B cell (primary cell): ENCODE data around the gene PLCE1. TPM values are rescaled to one million over a fixed set of nuclear protein-coding genes. Genes with fewer than 3 reads are reported as not detected.

Experiments used
- ATAC-seq: fragments of 200-7000 bp; cut with Tn5 transposase; one replicate; pipeline ENCODE4 v1.10.0; 2021; ENCODE audit warnings: low read depth, mild to moderate bottlenecking, moderate number of reproducible peaks, moderate library complexity
- CTCF ChIA-PET: fragments of 350-600 bp; sonication (Branson Sonifier 250); formaldehyde crosslinking; loops from one replicate; lab custom pipeline; 2021; ENCODE audit warnings: antibody characterized with exemption, inconsistent platforms; lab: Charles Lee
- POLR2A ChIA-PET: fragments of 350-600 bp; sonication (Branson Sonifier 250); formaldehyde crosslinking; loops from one replicate; lab custom pipeline; 2021; ENCODE audit warnings: antibody characterized with exemption; lab: Charles Lee
- DNase-seq: peaks from one replicate; pipeline ENCODE4 v3.0.0; 2013
- H2AFZ ChIP-seq: 2 replicates; pipeline ENCODE4 v1.6.1; 2012; ENCODE audit warnings: mild to moderate bottlenecking, low read depth, low read length; ENCODE audit not compliant: insufficient read depth, poor library complexity, severe bottlenecking
- H3K27ac ChIP-seq, 2 donors: 1 replicate in 1 of 2; 2 replicates in 1 of 2; pipeline ENCODE4 v1.5.1; 2012 to 2013; ENCODE audit warnings: low read length in 2 of 2, mild to moderate bottlenecking in 2 of 2, moderate library complexity in 1 of 2
- H3K27me3 ChIP-seq, 4 experiments: fragments of 200-600 bp in 1 of 4; sonication (generic) in 1 of 4; replicated peaks in 1 of 4; 1 replicate in 2 of 4; 2 replicates in 2 of 4; pipeline versions ENCODE4 v1.6.1 to v1.7.0; 2013 to 2016; ENCODE audit warnings: low read length in 3 of 4, mild to moderate bottlenecking in 2 of 4, mixed read lengths in 1 of 4, moderate library complexity in 1 of 4; ENCODE audit not compliant: insufficient read depth in 4 of 4, control insufficient read depth in 3 of 4; ENCODE audit errors: control extremely low read depth in 1 of 4
- H3K36me3 ChIP-seq, 2 experiments: replicated peaks in 1 of 2; 1 replicate in 1 of 2; 2 replicates in 1 of 2; pipeline versions ENCODE4 v1.6.1 to v1.7.1; 2013; ENCODE audit warnings: low read length in 1 of 2; ENCODE audit not compliant: insufficient read depth in 2 of 2, control insufficient read depth in 1 of 2; ENCODE audit errors: control extremely low read depth in 1 of 2, extremely low read depth in 1 of 2
- H3K4me1 ChIP-seq, 2 donors: fragments of 200-600 bp in 1 of 2; sonication (generic) in 1 of 2; 1 replicate in 1 of 2; 2 replicates in 1 of 2; pipeline versions ENCODE4 v1.5.1 to v1.6.1; 2013 to 2017; ENCODE audit warnings: low read length in 2 of 2; ENCODE audit not compliant: control insufficient read depth in 2 of 2, insufficient read depth in 2 of 2
- H3K4me2 ChIP-seq: replicated peaks from 2 replicates; pipeline ENCODE3; 2012; ENCODE audit warnings: mild to moderate bottlenecking, low read depth, low read length; ENCODE audit not compliant: poor library complexity, severe bottlenecking
- H3K4me3 ChIP-seq, 5 experiments: fragments of 200-600 bp in 1 of 5; sonication (generic) in 1 of 5; 1 replicate in 3 of 5; 2 replicates in 2 of 5; pipeline versions ENCODE4 v1.5.1 to v1.7.0; 2011 to 2016; ENCODE audit warnings: low read length in 4 of 5, mild to moderate bottlenecking in 4 of 5, low read depth in 2 of 5, control low read depth in 1 of 5, moderate library complexity in 1 of 5; ENCODE audit not compliant: insufficient read depth in 1 of 5; ENCODE audit errors: control extremely low read depth in 1 of 5, extremely low read depth in 1 of 5
- H3K79me2 ChIP-seq: fragments of 200-600 bp; sonication (generic); one replicate; pipeline ENCODE4 v1.6.0; 2016; ENCODE audit warnings: low read length; ENCODE audit not compliant: control insufficient read depth, insufficient read depth
- H3K9ac ChIP-seq: fragments of 200-600 bp; sonication (generic); 2 replicates; pipeline ENCODE4 v1.6.1; 2017; ENCODE audit warnings: mild to moderate bottlenecking, low read length, moderate library complexity
- H3K9me3 ChIP-seq, 3 donors: one replicate each; pipeline versions ENCODE4 v1.6.1 to v1.7.1; 2013; ENCODE audit warnings: low read length in 2 of 3; ENCODE audit not compliant: control insufficient read depth in 2 of 3, insufficient read depth in 1 of 3; ENCODE audit errors: control extremely low read depth in 1 of 3
- H4K20me1 ChIP-seq: 2 replicates; pipeline ENCODE4 v1.6.0; 2012; ENCODE audit warnings: mild to moderate bottlenecking, low read length; ENCODE audit not compliant: insufficient read depth, control insufficient read depth, poor library complexity, severe bottlenecking
- H3K27ac Mint-ChIP-seq: one replicate; pipeline ENCODE4 v1.8.0; 2021; ENCODE audit warnings: mixed read lengths
- H3K27me3 Mint-ChIP-seq: one replicate; pipeline ENCODE4 v1.8.0; 2021; ENCODE audit warnings: mixed read lengths
- H3K4me1 Mint-ChIP-seq: one replicate; pipeline ENCODE4 v1.8.0; 2021; ENCODE audit warnings: mixed read lengths
- H3K4me3 Mint-ChIP-seq: one replicate; pipeline ENCODE4 v1.8.0; 2021; ENCODE audit warnings: mixed read lengths
- H3K9me3 Mint-ChIP-seq: one replicate; pipeline ENCODE4 v1.8.0; 2022; ENCODE audit warnings: mixed read lengths; ENCODE audit not compliant: insufficient read depth
- EZH2 ChIP-seq: IDR thresholded peaks from 2 replicates; pipeline ENCODE4 v1.6.1; 2012; ENCODE audit warnings: borderline replicate concordance, low read depth, mild to moderate bottlenecking, moderate library complexity, low read length; ENCODE audit not compliant: insufficient read depth, poor library complexity, severe bottlenecking
- WGBS: methylation state at CpG from one replicate; pipeline ENCODE4 v1.1.5; 2013; ENCODE audit warnings: missing lambda C conversion rate; ENCODE audit not compliant: insufficient coverage; 5-methylcytosine and 5-hydroxymethylcytosine counted together
- intact Hi-C: fragments of 100-400 bp; cut with micrococcal nuclease; formaldehyde crosslinking; loops from one replicate; pipeline ENCODE4 v1.10.0; 2022
- polyA plus RNA-seq: library from polyadenylated mRNA; depleted of rRNA; stranded (reverse); fragments of >200 nt; gene quantifications from 2 replicates; pipeline ENCODE4 v1.2.3, GENCODE V29; 2012
- total RNA-seq, 2 donors: library from RNA; stranded (reverse); fragments of 120-200 nt in 1 of 2; gene quantifications; 1 replicate in 1 of 2; 2 replicates in 1 of 2; pipeline versions ENCODE4 v1.2.3 to v1.2.4, GENCODE V29; 2013 to 2022
- TF ChIP-seq, protein P1 (sequence below): fragments of 200-600 bp; IDR thresholded peaks from one replicate; pipeline ENCODE4 v1.8.0; 2022; ENCODE audit warnings: antibody characterized with exemption, mild to moderate bottlenecking

The PLCE1 gene
- total and polyA plus RNA-seq, 2 donors (not counting 1 experiment from before 2014, with no cell fraction given): not detected

DNA sequence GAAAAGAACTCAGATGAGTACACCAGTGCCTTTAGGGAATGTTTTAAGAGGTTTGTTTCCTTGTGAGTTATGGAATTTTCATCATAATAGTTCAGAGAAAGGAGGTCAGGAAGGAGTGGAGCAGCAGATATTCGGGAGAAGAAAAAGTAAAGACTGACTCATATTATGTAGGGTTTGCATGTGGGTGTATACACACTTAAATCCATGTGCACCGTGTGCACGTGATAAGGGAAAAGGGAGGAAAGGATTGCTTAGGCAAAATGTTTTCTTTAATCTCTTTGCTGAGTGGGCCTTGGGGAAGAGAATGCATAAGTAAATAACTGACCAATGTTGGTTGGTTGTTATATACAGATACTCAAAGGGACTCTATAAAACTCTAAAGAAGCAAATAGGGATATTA, 30.2 kb downstream of the PLCE1 start:
- no peak for ATAC-seq
- H3K9ac ChIP-seq: no peak overlapping the region
- no peak for DNase-seq
- no peak overlapping the region for H3K4me3 Mint-ChIP-seq
- CTCF ChIA-PET: no interaction called here
- peaks cover 5% of the 10 kb centered on the region for H3K9me3 Mint-ChIP-seq
- H3K27me3 ChIP-seq: peaks cover 0 to 9% (median 0%) of the 10 kb centered on the region in 4 experiments
- H3K36me3 ChIP-seq: no peaks in the 10 kb centered on the region
- peaks cover 20% of the 10 kb centered on the region for H3K27me3 Mint-ChIP-seq
- POLR2A ChIA-PET: no interaction called here
- no peaks in the 10 kb centered on the region for H3K4me1 Mint-ChIP-seq
- TF ChIP-seq, protein P1, sequence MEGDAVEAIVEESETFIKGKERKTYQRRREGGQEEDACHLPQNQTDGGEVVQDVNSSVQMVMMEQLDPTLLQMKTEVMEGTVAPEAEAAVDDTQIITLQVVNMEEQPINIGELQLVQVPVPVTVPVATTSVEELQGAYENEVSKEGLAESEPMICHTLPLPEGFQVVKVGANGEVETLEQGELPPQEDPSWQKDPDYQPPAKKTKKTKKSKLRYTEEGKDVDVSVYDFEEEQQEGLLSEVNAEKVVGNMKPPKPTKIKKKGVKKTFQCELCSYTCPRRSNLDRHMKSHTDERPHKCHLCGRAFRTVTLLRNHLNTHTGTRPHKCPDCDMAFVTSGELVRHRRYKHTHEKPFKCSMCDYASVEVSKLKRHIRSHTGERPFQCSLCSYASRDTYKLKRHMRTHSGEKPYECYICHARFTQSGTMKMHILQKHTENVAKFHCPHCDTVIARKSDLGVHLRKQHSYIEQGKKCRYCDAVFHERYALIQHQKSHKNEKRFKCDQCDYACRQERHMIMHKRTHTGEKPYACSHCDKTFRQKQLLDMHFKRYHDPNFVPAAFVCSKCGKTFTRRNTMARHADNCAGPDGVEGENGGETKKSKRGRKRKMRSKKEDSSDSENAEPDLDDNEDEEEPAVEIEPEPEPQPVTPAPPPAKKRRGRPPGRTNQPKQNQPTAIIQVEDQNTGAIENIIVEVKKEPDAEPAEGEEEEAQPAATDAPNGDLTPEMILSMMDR: no peak
- TF ChIP-seq EZH2: no peak
- peaks cover 0 to 12% (median 0%) of the 10 kb centered on the region in 3 donors for H3K9me3 ChIP-seq
- H3K27ac Mint-ChIP-seq: no peak overlapping the region
- 83% methylated on average over 3 of the region's 3 CpGs for WGBS
- H3K4me3 ChIP-seq: no peak overlapping the region
- H4K20me1 ChIP-seq: no peaks in the 10 kb centered on the region
- H3K27ac ChIP-seq: no peak overlapping the region
- intact Hi-C loops: no loop called here
- no peak overlapping the region for H2AFZ ChIP-seq
- no peaks in the 10 kb centered on the region for H3K4me1 ChIP-seq
- H3K4me2 ChIP-seq: no peak overlapping the region
- no peaks in the 10 kb centered on the region for H3K79me2 ChIP-seq

DNA sequence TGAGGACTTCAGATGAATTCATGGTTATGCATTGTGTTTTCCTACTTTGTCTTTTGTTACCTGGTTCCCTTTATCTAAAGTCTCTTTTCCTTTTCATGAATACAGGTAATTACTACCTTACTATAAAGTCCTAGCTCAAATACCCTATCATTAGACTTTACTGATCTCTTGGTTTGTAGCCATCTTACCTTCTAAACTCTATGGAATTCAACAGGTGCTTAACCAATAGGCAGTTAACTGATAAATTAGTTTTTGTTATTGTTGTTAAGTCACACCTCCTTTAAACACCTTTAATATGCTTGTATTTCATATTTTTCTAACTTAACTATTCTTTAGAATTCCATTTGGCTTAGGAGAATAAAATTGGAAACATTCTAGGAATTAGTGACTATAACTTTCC, 30.7 kb downstream of the PLCE1 start:
- intact Hi-C loops: no loop called here
- Mint-ChIP-seq H3K9me3 (peaks cover 7% of the 10 kb centered on the region), H3K27me3 (peaks cover 20% of the 10 kb centered on the region), H3K4me1 (no peaks in the 10 kb centered on the region), H3K4me3 (no peak overlapping the region), H3K27ac (no peak overlapping the region)
- H3K79me2 ChIP-seq: no peaks in the 10 kb centered on the region
- H3K4me1 ChIP-seq: no peaks in the 10 kb centered on the region
- DNase-seq (no peak), ATAC-seq (no peak)
- H4K20me1 ChIP-seq: no peaks in the 10 kb centered on the region
- peaks cover 0 to 17% (median 0%) of the 10 kb centered on the region in 3 donors for H3K9me3 ChIP-seq
- H3K4me3 ChIP-seq: no peak overlapping the region
- H3K36me3 ChIP-seq: no peaks in the 10 kb centered on the region
- ChIA-PET CTCF (no interaction called here), POLR2A (no interaction called here)
- TF ChIP-seq, protein P1: no peak
- TF ChIP-seq EZH2: no peak
- H3K4me2 ChIP-seq: no peak overlapping the region
- no peak overlapping the region for H3K9ac ChIP-seq
- peaks cover 0 to 9% (median 0%) of the 10 kb centered on the region in 4 experiments for H3K27me3 ChIP-seq
- H2AFZ ChIP-seq: no peak overlapping the region
- no peak overlapping the region for H3K27ac ChIP-seq
